ENCODE results near the gene PVALEF.

PVALEF gene

GRCh38 chr17:81128774-81129173 lies 36.5 kb upstream of the PVALEF start:
- no peak for DNase-seq (ENCODE audit: low read depth in 2 of 2)

GRCh38 chr17:81129289-81129688 lies 36.0 kb upstream of the PVALEF start:
- no peak for DNase-seq (ENCODE audit: low read depth in 2 of 2)

- DNase-seq (ENCODE audit: low read depth in 2 of 2) = no peak
Observed at GRCh38 chr17:81129711-81130367, 35.5 kb upstream of the PVALEF start.

- no peak for DNase-seq (ENCODE audit: low read depth in 2 of 2)
Observed at GRCh38 chr17:81130385-81131361, 34.6 kb upstream of the PVALEF start.

- no peak for DNase-seq (ENCODE audit: low read depth in 2 of 2)
Observed at GRCh38 chr17:81131486-81132196, 33.7 kb upstream of the PVALEF start.

- DNase-seq (ENCODE audit: low read depth in 2 of 2) = no peak
Observed at GRCh38 chr17:81132197-81132540, 33.1 kb upstream of the PVALEF start.

GRCh38 chr17:81132770-81133723 lies 32.3 kb upstream of the PVALEF start:
- no peak for DNase-seq (ENCODE audit: low read depth in 2 of 2)

GRCh38 chr17:81134064-81134781 lies 31.1 kb upstream of the PVALEF start:
- no peak for DNase-seq (ENCODE audit: low read depth in 2 of 2)

GRCh38 chr17:81135505-81136278 lies 29.6 kb upstream of the PVALEF start:
- DNase-seq (ENCODE audit: low read depth in 2 of 2) = no peak

GRCh38 chr17:81136366-81136765 lies 28.9 kb upstream of the PVALEF start:
- no peak for DNase-seq (ENCODE audit: low read depth in 2 of 2)

- DNase-seq (ENCODE audit: low read depth in 2 of 2) = no peak
Observed at GRCh38 chr17:81137248-81137647, 28.1 kb upstream of the PVALEF start.

GRCh38 chr17:81138083-81138482 lies 27.2 kb upstream of the PVALEF start:
- no peak for DNase-seq (ENCODE audit: low read depth in 2 of 2)

GRCh38 chr17:81138500-81138899 lies 26.8 kb upstream of the PVALEF start:
- no peak for DNase-seq (ENCODE audit: low read depth in 2 of 2)

GRCh38 chr17:81139428-81139827 lies 25.9 kb upstream of the PVALEF start:
- DNase-seq (ENCODE audit: low read depth in 2 of 2) = no peak

GRCh38 chr17:81140018-81140417 lies 25.3 kb upstream of the PVALEF start:
- no peak for DNase-seq (ENCODE audit: low read depth in 2 of 2)

- no peak for DNase-seq (ENCODE audit: low read depth in 2 of 2)
Observed at GRCh38 chr17:81140695-81141094, 24.6 kb upstream of the PVALEF start.

GRCh38 chr17:81142301-81143199 lies 22.8 kb upstream of the PVALEF start:
- peak; percentile 20 to 50 for DNase-seq (ENCODE audit: low read depth in 2 of 2)

GRCh38 chr17:81143200-81143527 lies 22.1 kb upstream of the PVALEF start:
- no peak for DNase-seq (ENCODE audit: low read depth in 2 of 2)

Measured in stimulated activated CD4-positive, alpha-beta T cell treated with anti-CD3 and anti-CD28 coated beads, Interleukin-12 subunit alpha, Interleukin-12 subunit beta, amount 100 ng/mL, for 24 hours (primary cell).